Prostate gland (tissue), 2 donors: Measurements from ENCODE around the gene EBLN1.

Experiments
- CTCF ChIP-seq, 4 experiments: fragments of 200-600 bp in 2 of 4; fragments of 450-650 bp in 2 of 4; sonication (generic) in 2 of 4; IDR thresholded peaks; 1 replicate in 3 of 4; 2 replicates in 1 of 4; pipeline ENCODE4 v1.5.1; 2016 to 2019; ENCODE audit warnings: antibody characterized with exemption in 4 of 4, mild to moderate bottlenecking in 2 of 4, moderate library complexity in 2 of 4
- POLR2A ChIP-seq: fragments of 450-650 bp; IDR thresholded peaks from one replicate; pipeline ENCODE4 v1.6.1; 2016; ENCODE audit warnings: antibody characterized with exemption, mild to moderate bottlenecking

GRCh38 chr10:22253580-22253882 is 35.7 kb upstream of the EBLN1 start:
- TF ChIP-seq POLR2A (no peak), CTCF (IDR thresholded peaks at IDR 0.05) (no peak)
